Femur (tissue), 1 donor: ENCODE results near the gene BCL2A1.
"Not testable (repeated sequence)": the region's sequence is repeated elsewhere in the genome, so short reads cannot be mapped to it uniquely, and the experiment has no call there.

ENCODE experiments used
- DNase-seq: peaks from one replicate; pipeline ENCODE4 v3.0.0-alpha.2; 2017

The BCL2A1 gene

DNA sequence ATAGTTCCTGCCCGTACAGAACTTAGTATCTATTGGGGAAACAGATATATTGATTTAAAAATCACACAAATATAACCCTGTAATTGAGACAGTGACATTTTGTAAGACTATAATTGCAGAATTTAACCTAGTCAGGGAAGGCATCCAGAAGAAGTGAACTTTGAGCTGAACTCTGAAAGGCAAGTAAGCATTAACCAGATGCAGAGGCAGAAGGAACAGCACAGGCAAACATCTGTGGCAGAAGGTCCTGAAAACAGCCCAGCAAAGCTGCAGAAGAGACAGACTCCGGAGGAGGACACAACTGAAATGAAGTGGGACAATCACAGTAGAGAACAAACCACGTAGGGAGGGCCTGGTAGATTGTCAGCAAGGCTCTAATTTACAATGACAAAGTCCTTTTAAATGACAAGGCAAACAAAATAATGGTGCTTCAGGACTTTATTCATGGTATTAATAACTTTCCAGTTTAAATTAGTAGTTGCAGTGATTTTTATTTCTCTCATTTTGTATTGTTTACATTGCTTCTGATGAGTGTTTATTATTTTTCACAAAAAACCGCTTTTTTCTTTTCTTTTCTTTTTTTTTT lies 14.5 kb downstream of the BCL2A1 start:
- no peak for DNase-seq

DNA sequence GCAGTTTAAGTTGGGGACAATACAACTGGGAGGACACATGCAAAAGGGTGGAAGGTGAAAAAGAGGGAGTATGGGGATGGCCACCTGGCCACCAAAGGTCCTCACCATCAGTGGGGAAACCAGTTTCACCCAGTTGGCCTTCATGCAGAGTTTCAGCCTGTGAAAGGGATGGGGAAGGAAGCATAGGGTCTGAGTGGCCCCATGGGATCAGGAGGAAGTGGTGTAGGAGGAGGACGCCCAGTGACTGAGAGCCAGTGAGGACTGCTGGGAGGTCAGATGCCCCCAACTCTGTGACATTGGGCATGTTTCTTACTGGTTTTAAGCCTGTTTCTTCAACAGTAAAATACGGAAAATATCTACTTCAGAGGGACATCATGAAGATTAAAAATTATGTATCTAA lies 16.3 kb downstream of the BCL2A1 start:
- no peak for DNase-seq

DNA sequence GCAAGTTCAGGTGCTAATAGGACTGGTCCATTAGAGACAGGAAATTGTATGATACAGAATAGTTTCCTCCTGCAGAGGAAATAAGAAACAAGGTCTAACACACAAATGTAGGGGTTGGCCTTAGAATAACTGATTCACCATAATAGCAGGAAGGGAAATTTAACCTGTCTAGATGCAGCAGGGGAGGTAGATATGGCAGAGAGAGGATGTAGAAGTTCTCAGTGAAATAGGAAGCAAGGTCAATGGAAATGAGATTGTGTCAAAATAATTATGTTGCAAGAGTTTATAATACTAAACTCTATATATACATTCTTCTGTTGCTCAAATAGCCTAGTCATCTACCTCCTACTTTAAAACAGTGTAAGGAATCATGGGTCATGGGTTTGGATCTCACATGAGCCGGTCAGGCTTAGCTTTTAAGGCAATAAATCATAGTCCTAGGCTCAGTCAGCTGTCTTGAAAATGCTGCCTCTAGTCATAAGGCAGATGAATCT lies 17.0 kb downstream of the BCL2A1 start:
- DNase-seq: no peak

DNA sequence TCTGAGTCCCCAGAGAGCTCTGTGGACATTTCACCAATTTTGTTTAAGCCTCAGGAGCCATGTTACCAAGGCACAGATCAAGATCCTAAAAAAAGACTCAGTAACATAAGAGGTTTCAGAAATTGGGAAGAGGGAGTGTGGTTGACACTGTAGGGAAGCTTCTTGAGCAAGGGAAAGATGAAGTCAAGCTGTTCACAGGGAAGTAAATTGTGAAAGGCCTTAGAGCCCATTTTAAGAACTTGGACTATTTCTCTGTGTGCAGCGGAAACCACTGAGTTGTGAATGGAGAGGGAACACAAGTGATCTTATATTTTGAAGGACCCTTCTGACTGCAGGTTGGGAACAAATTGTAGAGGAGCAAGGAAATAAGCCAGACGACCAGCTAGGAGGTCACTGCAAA lies 18.7 kb downstream of the BCL2A1 start:
- no peak for DNase-seq

DNA sequence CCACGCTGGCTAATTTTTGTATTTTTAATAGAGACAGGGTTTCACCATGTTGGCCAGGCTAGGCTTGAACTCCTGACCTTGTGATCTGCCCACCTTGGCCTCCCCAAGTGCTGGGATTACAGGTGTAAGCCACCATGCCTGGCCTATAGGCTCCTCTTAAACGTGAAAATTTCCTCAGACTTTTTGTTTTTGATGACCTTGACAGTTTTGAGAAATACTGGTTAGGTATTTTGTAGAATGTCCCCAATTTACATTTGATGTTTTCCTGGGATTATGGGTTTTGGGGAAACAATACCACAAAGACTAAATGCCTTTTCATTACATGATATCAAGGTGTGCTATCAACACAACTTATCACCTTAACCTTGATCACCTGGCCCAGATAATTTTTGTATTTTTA lies 20.7 kb downstream of the BCL2A1 start:
- DNase-seq: no peak

DNA sequence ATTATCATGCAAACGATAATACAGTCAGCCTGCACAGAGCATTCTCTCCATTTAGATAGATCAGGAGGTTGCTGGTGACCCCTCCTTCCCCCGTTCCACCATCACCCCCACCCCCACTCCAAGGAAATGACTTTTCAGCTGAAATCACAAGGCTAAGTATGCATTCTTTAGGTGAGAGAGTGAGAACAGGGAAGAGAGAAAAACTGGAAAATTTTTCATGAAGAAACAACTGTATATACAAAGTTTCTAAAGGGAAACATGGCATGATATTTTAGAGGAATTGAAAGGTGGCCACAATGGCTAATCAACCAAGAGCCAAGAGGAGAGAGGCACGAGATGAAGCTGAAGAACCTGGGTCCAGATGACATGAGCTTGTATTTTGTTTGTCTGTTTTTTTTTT lies 22.2 kb downstream of the BCL2A1 start:
- no peak for DNase-seq

DNA sequence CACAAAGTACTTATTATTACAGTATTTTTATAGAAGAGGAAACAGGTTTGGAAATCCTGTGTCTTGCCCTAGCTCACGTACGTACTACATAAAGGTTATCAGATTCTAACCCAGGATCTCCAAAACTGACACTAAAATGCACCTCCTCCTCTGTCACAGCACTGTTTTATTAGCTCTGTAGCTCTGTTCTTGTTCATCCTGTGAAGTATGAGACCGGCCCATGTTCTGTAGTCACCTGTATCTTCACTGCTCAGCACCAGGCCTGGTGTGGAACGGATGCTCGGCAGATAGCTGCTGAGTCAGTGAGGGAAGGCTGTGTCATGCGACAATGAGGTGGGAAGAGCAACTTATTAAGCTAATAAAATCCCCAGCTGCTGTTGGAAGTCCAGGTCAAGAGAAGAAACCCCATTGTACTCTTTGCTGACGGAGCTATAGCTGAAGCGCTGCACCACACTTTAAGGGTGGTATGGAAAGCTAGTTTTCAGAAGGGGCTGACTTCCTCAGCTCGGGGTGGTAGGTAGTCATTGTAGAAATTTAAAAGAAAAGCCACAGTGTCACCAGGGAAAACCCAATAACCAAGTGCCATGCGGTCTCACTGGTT lies 22.8 kb downstream of the BCL2A1 start:
- DNase-seq: no peak

DNA sequence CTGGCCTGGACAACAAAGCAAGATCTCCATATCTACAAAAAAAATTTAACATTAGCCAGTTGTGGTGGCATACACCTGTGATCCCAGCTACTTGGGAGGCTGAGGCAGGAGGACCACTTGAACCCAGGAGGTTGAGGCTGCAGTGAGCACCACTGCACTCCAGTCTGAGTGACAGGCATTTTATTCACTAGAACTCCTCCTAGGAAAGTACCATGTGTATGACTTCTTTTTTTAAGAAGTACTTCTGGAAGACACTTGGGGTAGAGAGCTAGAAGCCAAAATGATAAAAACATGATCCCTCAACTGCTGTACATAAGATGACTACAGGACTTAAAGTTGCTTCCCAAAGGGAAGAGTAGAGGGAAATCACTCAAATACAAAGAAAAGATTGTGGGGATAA lies 24.0 kb downstream of the BCL2A1 start:
- DNase-seq: no peak

DNA sequence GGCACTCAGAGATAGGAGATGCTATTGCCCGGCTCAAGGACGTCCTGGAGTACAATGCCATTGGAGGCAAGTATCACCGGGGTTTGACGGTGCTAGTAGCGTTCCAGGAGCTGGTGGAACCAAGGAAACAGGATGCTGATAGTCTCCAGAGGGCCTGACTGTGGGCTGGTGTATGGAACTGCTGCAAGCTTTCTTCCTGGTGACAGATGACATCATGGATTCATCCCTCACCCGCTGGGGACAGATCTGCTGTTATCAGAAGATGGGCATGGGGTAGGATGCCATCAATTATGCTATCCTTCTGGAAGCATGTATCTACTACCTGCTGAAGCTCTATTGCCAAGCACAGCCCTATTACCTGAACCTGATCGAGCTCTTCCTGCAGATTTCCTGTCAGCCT lies 26.4 kb downstream of the BCL2A1 start:
- DNase-seq: no peak

DNA sequence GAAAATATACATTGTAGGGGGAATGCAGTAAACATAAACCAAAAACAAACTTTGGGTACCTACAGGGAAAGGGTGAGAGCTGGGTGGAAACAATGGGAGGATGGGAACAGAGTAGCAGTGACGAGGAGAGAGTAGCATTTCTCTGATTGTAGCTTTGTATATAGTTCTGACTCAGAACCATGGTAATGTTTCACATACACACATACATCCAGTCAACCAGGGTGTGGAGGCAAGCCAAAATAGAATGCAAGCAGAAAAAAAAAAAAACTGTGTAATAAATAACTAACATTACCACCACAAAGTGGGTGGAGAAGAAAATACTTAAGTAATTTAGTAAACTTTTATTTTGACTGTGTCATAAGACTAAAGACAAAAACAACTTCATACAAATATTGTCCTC lies 27.2 kb downstream of the BCL2A1 start:
- DNase-seq: no peak

DNA sequence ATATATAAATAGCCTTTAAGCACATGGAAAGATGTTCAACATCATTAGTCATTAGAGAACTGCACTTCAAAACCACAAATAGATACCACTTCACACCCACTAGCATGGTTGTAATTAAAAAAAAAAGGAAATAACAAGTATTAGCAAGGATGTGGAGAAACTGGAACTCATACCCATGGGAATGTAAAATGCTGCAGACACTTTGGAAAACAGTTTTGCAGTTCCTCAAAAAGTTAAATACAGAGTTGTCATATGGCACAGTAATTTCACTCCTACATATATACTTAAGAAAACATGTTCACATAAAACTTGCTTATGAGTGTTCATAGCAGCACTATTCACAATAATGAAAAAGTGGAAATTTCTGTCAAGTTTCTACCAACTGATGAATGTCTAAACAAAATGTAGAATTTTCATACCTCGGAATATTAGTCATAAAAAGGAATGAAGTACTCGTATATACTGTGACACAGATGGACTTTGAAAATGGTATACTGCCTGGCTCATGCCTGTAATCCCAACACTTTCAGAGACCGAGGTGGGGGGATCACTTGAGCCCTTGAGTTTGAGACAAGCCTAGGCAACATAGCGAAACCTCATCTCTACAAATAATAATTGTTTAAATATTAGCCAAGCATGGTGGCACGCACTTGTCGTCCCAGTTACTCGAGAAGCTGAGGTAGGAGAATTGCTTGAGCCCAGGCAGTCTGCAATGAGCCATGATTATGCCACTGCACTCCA lies 28.1 kb downstream of the BCL2A1 start:
- DNase-seq: no peak

DNA sequence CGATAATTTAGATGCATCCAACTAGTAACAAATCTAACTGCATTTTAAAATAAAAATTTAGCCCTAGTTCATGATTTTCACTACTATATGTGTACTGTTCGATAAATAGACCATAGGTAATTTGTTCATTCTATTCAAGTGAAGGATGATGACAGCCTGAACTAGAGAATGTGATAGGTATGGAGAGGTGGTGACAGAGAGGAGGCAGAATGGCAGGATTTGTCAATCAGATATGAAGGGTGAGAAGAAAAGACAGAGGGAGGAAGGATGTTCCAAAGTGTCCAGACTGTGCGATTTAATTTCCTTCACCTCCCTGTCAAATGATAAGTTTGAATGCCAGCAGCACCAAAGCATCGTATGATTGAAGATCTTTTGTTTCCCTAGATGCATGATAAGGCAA lies 31.6 kb downstream of the BCL2A1 start:
- no peak for DNase-seq

DNA sequence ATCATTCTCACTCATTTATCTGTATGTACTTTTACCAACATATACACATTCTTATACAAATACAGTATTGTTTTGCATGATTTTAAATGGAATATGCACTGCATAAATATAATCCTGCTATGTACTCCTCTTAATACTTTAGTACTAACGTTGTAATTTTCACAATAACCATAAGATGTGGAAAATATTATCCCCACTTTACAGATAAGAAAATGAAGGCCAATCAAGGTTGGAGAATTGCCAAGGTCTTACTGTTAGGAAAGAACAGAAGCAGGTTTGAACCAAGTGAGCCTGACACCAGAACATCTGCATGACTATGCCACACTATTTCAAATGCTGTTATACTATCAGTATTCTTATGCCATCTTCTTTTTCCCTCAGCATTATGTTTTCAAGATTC lies 32.9 kb downstream of the BCL2A1 start:
- no peak for DNase-seq

DNA sequence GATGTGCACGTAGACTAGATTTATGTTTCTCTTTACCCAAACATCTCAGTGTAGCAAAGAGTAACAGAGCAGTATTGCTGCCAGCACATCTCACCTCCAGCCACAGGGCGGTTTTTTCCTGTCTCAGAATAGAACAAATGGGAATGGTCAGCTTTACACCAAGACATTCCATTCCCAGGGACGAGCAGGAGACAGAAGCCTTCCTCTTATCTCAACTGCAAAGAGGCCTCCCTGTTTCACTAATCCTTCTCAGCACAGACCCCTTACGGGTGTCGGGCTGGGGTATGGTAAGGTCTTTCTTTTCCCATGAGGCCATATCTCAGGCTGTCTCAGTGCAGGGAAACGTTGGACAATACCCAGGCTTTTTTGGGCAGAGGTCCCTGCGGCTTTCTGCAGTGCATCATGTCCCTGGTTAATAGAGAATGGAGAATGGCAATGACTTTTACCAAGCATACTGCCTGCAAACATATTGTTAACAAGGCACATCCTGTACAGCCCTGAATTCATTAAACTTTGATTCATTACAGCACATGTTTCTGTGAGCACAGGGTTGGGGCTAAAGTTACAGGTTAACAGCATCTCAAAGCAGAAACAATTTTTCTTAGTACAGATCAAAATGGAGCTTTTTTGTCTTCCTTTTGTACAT lies 35.3 kb downstream of the BCL2A1 start:
- not testable (repeated sequence) for DNase-seq

DNA sequence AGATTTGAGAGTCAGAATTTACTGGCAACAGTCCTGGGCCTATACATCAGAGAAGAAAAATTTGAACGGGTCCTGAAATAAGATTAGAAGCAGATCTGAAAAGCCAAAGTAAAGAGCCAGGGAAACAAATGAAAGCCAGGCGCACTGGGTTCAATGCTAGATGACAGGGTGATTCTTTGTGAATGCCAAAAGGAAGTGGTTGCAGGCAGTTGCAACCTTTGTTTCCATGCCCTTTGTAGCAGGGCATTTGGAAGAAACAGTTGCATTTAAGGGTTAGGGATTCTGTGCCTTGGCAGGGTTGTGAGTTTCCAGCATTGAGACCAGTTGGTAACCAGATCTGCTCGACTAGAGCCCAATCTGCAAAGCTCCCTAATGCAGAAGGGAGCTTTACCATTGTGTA lies 37.8 kb downstream of the BCL2A1 start:
- DNase-seq: no peak

DNA sequence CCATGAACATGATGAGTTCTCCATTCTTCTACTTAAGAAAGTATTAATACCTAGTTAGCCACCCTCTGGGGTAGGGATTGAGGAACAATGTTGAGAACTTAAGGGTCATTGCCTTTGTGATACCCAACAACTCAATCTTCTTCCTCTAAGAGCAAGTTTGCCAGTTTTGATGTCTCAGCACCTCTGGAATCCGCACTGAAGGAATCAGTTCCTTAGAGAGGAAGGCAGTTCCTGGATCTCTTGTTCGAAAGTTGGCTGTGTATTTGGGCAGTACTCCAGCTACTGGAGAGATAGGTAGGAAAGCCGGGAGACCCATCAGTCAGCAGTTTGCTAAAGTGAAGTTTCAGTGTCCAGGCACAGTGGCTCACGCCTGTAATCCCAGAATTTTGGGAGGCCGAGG lies 38.5 kb downstream of the BCL2A1 start:
- no peak for DNase-seq

DNA sequence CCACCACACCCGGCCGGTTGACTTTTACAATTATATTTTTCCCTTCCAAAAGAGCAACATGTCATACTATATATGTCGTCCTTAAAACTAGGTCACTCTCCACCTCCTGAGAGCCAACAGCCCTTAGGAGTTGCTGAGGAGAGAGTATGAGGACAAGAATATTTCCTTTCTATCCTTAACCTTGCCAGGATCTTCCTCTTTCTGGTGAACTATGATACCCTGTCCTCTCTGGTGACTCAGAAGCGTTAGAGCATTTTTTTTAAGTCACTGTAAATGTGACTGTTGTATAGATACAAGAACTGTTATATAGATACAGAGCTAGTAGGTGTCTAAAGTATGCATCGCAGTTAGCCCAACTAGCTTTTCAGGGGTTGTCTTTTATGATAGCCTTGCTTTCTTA lies 40.5 kb downstream of the BCL2A1 start:
- DNase-seq: no peak

DNA sequence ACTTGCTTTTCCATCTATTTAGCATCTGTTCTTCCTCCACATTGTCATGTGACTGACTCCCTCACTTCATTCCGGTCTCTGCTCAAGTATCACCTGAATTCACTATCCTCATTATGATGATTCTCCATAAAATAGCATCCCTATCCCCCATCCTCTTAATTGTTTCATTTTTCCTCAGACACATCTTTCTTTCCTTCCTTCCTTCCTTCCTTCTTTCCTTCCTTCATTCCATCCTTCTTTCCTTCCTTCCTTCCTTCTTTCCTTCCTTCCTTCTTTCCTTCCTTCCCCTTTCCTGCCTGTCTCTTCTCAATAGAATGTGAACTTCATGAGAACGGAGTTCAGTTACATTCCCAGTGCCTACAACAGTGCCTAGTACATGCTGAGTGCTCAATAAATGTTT lies 41.6 kb downstream of the BCL2A1 start:
- DNase-seq: no peak

DNA sequence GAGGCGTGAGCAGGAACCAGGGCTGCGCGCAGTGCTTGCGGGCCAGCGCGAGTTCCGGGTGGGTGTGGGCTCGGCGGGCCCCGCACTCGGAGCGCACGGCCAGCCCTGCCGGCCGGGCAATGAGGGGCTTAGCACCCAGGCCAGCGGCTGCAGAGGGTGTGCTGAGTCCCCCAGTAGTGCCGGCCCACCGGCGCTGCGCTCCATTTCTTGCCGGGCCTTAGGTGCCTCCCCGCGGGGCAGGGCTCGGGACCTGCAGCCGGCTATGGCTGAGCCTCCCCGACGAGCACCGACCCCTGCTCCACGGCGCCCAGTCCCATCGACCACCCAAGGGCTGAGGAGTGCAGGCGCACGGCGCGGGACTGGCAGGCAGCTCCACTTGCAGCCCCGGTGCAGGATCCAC lies 44.9 kb downstream of the BCL2A1 start:
- not testable (repeated sequence) for DNase-seq

DNA sequence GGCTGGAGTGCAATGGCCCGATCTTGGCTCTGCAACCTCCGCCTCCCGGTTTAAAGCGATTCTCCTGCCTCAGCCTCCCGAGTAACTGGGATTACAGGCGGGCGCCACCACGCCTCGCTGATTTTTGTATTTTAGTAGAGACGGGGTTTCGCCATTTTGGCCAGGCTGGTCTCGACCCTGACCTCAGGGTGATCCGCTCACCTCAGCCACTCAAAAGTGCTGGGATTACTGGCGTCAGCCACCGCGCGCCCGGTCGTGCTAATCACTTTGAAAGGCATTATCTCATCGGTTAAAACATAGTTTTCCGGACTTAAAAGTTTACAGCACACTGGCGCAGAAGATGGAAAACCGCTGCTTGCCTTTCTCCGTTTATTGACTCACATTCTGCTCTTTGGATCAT lies 46.6 kb downstream of the BCL2A1 start:
- no peak for DNase-seq

DNA sequence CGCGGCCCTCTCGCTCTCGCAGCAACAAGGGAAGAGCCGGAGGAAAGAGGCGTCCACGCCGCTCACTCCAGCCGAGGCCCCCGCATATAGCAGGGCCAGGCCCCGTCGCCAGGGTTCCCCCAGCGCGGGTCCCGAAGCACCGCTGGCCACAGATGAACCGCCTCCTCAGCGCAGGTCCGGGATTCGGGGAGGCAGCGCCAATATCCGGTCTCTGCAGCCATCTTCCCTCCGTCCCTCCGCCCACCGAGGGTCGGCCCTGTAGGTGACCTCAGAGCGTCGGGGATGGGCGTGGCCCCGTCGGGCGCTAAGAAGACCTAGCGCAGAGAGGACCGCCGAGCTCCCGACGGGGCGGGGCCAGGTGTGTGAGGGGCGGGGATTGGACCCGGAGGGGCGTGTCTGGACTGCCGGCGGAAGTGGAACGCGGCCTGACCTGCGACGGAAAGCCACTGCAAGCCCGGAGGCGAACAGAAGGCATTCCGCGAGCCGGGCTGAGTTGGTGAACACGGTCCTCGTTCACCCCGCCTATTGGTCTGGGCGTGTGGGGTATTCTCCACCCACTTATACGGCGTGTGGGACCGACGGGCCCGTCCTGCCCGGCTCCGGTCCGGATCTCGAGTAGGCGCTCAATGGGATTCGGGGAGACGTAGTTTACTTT lies 47.4 kb downstream of the BCL2A1 start:
- peak; percentile 96 for DNase-seq

DNA sequence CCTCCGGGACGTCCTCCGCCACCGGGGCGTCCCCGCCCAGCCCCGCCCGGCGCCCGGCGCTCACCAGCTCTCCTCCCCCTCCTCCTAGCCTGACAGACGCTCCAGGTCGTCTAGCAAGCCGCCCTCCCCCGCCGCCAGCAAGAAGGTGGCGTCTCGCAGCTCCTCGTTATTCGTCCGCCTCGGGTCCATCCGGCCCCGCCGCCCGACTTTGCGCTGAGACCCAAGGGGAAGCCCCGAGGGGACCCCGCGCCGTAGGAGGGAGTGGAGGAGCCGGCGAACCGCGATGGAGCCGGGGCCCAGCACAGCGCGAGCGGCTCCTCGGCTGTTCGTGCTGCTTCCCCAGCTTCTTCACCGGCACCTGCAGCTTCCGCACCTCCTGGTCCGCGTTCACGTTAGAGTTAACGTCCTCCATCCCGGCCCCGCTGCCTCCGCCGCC lies 47.9 kb downstream of the BCL2A1 start:
- DNase-seq: peak; percentile 75

DNA sequence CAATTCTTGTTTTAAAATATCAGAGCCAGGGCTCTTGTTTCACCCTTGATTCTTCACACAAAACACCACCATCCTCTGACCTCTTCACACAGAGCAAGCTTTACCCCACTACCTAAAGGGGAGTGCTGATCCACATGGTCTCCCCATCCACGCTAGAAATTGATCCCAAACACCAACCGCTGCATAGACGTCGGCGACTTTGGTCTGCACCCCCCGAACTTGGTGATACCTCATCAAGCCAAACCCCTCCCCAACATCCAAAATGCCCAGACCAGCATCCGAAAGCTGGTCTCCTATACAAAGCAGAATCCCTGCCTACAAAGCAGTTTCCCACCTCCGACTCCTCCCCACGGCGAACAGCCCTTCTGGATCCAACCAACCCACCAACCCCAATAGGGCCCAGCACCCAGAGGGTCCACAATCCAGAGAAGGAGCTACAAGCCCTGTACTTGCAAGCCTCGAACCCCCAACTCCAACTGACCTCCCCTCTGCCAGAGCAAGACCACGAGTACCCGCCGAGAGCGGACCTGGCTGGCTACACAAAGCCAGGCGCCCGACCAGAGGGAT lies 48.4 kb downstream of the BCL2A1 start:
- DNase-seq: no peak
